GM21529 (cell line): ENCODE results near the gene PXMP4.
"Not testable (repeated sequence)": the region's sequence is repeated elsewhere in the genome, so short reads cannot be mapped to it uniquely, and the experiment has no call there.

ENCODE experiments used
- ATAC-seq: cut with Tn5 transposase; IDR thresholded peaks from one replicate; pipeline ENCODE4 v1.9.1; 2021; ENCODE audit not compliant: unreplicated experiment

The PXMP4 gene

DNA sequence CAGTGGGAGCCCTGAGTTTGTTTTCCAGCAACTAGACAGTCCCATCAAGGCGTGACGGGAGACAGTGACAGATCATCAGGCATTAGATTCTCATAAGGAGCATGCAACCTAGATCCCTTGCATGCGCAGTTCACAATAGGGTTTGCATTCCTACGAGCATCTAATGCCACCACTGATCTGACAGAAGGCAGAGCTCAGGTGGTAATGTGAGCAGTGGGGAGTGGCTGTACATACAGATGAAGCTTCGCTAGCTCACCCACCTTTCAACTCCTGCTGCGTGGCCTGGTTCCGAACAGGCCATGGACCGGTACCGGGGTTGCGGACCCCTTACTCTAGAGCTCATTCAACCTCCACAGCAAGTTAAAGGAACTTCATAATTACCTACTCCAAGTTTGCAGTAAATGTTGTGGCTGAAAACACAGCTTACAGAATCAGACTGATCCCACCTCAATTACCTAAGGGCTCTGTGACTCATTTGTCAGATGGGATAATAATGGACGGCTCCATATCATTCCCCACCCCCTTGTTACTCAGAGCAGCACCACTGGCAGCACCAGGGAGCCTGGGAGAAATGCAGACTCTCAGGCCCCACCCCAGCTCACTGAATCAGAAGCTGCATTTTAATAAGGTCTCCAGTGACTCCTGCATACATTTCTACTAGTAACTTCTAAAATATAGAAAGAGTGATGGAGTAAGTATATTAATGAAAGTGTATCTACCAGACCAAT lies 15.7 kb downstream of the PXMP4 start:
- no peak for ATAC-seq

GRCh38 chr20:33703498-33704137 lies 16.5 kb downstream of the PXMP4 start:
- no peak for ATAC-seq

DNA sequence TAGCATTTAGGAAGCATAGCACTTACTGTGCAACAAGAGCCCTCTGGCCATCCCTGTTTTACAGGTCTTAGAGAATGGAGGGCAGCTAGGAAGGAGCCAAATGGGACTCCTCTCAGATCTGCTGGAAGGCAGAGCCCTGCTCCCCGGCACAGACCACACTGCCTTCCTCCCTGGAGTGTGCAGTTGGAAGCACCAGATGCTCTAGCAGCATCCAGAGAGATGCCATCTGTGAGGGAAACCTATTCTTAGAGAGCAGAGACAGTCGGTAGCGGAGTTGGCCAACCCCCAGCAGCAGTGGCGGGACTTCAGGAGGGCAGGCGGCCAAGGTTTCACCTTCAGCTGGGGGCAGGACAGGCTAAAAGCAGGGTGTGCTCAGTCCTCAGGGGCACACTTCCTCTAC lies 17.2 kb downstream of the PXMP4 start:
- no peak for ATAC-seq

- ATAC-seq, result no peak
Observed at GRCh38 chr20:33701629-33702450, 18.3 kb downstream of the PXMP4 start.

GRCh38 chr20:33700696-33701441 lies 19.2 kb downstream of the PXMP4 start:
- not testable (repeated sequence) for ATAC-seq

- not testable (repeated sequence) for ATAC-seq
Observed at GRCh38 chr20:33698966-33699365, 21.1 kb downstream of the PXMP4 start.

GRCh38 chr20:33697129-33697528 lies 23.0 kb downstream of the PXMP4 start:
- ATAC-seq, result no peak

- ATAC-seq, result no peak
Observed at GRCh38 chr20:33696448-33696847, 23.7 kb downstream of the PXMP4 start.

DNA sequence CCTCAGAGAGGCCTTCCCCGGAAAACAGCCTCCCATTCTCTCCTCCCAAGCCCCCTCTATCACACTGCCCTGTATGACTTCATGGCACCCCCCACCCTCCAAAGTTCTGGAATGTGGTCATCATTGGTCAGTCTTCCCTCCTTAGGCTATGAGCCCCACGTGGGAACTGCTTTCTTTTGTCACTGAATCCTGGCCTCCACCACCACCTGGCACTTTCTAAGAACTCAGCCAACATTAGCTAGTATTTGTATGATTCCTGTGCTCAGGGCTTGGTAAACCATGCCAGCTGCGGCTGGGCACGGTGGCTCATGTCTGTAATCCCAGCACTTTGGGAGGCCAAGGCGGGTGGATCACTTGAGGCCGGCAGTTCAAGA lies 25.5 kb downstream of the PXMP4 start:
- ATAC-seq, result no peak

GRCh38 chr20:33693741-33694638 lies 26.1 kb downstream of the PXMP4 start:
- no peak for ATAC-seq

DNA sequence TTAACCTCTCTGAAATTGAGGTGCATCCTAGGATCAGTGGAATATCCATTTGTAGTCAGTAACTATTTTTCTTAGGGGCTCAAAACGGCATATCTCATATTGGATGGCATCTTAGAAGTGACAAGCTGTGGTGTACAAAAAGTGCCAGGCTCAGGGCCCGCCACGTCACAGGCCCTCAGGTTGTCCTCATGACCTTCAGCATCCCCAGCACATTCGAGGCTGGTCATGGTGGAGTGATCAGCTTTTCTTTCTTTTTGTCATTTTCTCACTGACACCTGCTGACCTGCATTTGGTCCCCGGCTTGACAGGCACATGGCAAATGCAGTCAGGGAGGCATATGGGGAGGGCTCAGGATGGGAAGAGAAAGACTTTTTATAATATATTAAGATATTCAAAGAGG lies 26.8 kb downstream of the PXMP4 start:
- ATAC-seq, result no peak

- no peak for ATAC-seq
Observed at GRCh38 chr20:33689973-33690372, 30.1 kb downstream of the PXMP4 start.

GRCh38 chr20:33689493-33689892 lies 30.6 kb downstream of the PXMP4 start:
- ATAC-seq, result no peak

- ATAC-seq, result no peak
Observed at GRCh38 chr20:33688938-33689424, 31.1 kb downstream of the PXMP4 start.

DNA sequence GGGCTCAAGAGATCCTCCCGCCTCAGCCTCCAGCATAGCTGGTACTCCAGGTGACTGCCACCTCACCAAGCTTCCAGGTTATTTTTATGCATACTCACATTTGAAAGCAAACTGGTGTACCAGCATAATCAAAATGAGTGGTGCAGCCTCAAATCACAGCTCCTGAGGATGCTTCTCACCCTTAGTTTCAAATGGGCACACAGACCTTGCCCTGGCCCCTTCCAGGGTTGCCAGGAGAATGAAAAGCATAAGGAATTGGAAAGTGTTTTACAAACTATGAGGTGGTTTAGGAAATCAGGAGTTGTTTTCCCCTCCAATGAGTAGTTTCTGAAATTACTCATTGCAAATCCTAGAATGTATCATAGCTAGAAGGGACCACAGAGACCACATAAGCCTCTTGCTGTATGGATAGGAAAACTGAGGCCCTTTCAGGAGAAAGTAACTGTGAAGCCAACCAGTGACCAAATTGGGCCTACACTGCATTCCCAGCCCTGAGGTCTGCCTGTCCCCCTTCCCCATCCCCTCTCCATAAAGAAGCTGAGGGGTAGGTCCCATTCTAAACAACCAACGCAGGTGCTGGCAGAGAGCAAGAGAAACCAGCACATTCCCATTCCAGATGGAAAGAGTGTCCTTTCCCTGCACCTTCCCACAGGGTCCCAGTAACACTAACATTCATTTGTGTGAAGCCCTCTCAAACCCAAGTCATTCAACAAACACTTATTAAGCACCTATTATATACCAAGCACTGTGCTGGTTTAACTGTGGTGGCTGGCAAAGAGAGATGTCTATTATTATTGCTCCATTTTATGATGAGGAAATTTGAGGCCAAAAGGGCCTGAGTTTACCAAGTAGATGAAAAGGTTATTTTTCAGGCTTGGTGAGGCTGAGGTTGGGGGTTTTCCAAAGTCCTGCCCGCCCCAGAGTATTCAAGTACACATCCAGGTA lies 31.8 kb downstream of the PXMP4 start:
- no peak for ATAC-seq

GRCh38 chr20:33687370-33687915 lies 32.7 kb downstream of the PXMP4 start:
- no peak for ATAC-seq

- no peak for ATAC-seq
Observed at GRCh38 chr20:33686984-33687366, 33.1 kb downstream of the PXMP4 start.

DNA sequence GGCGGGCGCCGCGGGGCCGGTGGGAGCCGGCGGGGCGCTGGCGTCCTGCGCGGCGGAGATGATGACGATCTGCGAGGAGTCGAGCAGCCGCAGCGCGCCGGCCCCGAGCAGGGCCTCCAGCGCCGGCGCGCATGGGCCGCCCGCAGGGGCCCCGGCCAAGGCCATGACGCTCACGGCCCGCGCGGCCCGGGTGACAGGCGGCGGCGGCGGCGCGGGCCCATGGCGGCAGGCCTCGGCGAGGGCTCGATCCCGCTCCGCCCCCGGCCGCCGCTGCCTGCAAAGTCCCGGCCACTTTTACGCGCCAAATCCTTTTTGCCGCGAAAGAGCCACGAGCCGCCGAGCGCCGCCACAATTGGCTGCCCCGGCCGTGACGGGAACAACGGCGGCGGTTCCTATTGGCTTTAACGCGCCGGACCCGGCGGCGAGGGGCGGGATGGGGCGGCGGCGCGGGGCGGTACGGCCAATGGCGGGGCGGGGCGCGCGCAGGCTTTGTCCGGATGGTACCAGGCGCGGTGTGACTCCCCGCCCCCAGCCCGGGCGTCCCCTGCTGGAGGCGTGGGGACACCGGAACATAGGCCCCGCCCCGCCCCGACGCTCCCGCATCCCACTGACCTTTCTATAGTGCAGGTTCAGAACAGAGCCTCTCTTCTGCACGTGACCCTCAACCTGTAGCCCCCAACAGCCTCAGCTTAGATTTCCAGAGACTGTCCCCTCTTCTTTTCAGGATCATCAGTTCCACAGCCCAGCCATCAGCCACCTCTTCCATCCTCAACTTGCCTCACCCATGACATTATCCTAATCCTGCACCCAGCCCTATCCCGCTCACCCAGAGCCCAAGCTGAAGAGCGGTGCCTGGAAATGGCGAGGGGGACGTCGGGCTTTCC lies 33.8 kb downstream of the PXMP4 start, which contains the start of gene E2F1:
TSS of gene E2F1 (minus strand) at position 286 of the 884 bp plus-strand sequence. CDS start at position 165, 121 bp downstream.
- peak; percentile 79 for ATAC-seq
